Breast epithelium (tissue), 3 donors: ENCODE results near the gene TUBB4B.

Source experiments
- POLR2AphosphoS5 ChIP-seq, 3 donors: sonication (generic); formaldehyde crosslinking; IDR thresholded peaks; one replicate each; pipeline ENCODE4 v1.6.1; 2017; ENCODE audit warnings: antibody characterized with exemption in 3 of 3
- TF ChIP-seq, protein P1 (sequence below), 3 donors: fragments of 450-650 bp; IDR thresholded peaks; one replicate each; pipeline ENCODE4 v1.5.1; 2016 to 2017; ENCODE audit warnings: antibody characterized with exemption in 3 of 3, mild to moderate bottlenecking in 3 of 3, moderate library complexity in 3 of 3

DNA sequence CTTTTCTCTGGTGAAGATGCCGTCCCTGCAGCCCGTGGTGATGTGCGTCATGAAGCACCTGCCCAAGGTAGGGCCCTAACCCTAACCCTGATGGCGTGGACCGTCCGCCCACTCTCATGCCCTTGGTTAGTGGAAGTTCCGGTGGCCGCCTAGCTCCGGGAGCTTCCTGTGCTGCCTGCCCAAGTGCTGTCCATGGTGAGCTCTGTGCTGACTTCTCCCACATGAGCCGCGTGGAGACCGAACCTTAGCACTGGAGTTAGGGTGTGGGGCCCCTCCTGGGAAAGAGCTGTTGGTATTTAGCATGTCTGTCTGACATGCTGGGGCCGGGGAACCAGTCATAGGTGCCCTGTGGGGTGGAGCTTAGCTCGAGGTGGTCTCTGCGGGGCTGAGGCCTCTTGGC, 15.3 kb downstream of the TUBB4B start:
- TF ChIP-seq, protein P1, sequence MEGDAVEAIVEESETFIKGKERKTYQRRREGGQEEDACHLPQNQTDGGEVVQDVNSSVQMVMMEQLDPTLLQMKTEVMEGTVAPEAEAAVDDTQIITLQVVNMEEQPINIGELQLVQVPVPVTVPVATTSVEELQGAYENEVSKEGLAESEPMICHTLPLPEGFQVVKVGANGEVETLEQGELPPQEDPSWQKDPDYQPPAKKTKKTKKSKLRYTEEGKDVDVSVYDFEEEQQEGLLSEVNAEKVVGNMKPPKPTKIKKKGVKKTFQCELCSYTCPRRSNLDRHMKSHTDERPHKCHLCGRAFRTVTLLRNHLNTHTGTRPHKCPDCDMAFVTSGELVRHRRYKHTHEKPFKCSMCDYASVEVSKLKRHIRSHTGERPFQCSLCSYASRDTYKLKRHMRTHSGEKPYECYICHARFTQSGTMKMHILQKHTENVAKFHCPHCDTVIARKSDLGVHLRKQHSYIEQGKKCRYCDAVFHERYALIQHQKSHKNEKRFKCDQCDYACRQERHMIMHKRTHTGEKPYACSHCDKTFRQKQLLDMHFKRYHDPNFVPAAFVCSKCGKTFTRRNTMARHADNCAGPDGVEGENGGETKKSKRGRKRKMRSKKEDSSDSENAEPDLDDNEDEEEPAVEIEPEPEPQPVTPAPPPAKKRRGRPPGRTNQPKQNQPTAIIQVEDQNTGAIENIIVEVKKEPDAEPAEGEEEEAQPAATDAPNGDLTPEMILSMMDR (IDR thresholded peaks at IDR 0.05) = no peak
- no peak for TF ChIP-seq POLR2AphosphoS5 (IDR thresholded peaks at IDR 0.05)
